NCI-H187 (cell line): Measurements from ENCODE around the gene GAB2.
"Not testable (repeated sequence)": the region's sequence is repeated elsewhere in the genome, so short reads cannot be mapped to it uniquely, and the experiment has no call there.

Experiments
- DNase-seq, 2 experiments: peaks; one replicate each; lab custom pipeline; 2025; lab: John Stamatoyannopoulos, UW

The GAB2 gene

DNA sequence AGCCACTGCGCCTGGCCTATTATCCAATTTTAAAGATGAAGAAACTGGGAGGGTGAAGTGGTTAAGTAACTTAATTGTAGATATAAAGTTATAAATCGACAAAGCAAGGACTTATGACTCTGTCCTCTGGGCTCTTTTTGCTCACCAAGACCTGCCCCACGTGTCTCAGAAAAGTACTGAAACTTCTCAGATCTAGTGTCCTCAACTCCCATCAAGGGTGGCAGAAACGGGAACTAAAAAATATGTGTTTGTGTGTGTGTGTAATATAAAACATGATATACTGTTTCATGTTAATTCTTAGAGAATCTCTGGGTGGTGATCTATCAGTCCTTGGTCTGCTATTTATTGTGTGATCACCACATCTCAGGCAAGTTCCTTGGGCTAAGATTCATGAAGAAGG lies 104.9 kb downstream of the GAB2 start:
- no peak for DNase-seq

DNA sequence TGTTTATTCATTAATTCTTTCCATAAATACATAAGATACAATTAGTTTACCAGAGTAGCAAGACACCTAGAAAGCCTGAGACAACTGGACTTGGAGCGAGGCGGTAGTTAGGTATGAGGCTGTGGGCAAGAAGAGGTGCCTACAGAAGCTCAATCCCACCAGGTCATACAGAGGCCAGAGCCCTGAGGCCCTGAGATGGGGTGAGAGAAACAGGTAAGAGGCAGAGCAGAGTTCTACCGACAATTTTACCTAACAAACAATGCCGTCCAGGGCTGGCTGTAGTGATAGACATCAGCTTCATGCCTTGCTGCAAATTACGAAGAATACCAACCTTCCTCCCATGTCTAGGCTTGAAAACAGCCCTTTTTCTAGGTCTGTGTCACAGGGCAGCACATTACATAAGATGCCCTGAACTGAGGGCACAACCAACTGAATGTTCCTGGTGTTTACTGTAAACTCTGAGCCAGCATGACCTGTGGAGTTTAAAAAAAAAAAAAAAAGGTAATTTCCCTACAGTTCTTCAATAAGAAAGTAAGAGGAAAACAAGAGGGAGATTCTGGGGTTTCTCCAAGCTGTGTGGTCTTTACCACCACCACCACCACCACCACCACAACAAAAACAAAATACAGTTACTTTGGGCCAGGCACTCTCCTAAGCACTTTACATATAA lies 105.8 kb downstream of the GAB2 start:
- DNase-seq: no peak

DNA sequence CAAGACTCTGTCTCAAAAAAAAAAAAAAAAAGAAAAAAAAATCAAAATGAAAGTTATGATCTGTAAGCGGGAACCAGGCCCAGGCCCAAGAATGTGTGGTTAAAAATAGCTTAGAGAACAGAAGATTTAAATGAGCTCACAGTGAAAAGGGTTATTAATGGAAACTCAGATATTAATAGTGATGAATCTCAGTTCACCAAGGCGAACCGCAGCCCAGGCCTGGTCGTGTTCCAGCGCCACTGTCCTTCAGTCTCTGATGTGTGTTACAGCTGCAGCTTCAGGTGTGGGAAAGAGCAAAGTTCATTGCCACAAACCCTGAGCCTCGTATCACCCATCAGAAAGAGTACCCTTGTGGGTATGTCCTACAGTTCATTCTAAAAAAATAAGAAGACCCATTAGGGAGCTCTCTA lies 107.1 kb downstream of the GAB2 start:
- no peak for DNase-seq

DNA sequence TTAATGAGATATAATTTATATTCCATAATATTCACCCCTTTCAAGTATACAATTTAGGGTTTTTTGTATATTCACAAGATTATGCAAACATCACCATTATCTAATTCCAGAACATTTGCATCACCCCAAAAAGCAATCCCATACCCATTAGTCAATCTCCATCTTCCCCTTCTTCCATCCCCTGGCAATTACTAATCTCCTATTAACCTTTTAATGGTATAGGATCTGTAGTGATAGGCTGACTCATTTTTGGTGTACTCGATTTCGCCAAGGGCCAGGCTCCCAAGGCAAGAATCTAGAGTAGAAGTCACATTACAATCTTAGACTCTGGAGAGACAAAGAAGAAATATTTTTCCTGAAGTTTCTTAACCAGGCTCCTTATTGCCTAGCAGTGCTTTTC lies 113.4 kb downstream of the GAB2 start:
- DNase-seq: no peak

DNA sequence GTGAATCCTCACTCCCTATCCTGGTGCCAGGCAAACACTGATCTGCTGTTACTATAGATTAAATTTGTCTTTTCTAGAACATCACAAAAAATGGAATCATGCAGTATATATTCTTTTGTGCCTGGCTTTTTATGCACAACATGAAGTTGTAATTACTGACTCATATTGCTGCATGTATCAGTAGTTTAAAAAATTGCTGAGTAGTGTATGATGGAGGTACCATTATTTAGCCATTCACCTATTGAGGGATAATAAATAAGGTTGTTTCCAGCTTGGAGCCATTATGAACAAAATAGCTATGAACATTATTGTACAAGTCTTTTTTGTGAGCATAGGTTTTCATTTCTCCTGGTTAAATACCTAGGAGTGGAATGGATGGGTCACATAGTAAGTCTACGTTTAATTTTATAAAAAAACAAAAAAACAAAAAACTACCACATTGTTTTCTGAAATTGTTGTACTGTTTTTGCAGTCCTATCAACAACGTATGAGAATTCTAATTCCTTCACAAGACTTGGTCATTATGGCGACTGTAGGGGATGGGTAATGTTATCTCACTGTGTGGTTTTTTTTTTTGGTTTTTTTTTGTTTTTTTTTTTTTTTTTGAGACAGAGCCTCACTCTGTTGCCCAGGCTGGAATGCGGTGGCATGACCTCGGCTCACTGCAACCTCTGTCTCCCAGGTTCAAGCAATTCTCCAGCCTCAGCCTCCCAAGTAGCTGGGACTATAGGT lies 117.3 kb downstream of the GAB2 start:
- DNase-seq: no peak

DNA sequence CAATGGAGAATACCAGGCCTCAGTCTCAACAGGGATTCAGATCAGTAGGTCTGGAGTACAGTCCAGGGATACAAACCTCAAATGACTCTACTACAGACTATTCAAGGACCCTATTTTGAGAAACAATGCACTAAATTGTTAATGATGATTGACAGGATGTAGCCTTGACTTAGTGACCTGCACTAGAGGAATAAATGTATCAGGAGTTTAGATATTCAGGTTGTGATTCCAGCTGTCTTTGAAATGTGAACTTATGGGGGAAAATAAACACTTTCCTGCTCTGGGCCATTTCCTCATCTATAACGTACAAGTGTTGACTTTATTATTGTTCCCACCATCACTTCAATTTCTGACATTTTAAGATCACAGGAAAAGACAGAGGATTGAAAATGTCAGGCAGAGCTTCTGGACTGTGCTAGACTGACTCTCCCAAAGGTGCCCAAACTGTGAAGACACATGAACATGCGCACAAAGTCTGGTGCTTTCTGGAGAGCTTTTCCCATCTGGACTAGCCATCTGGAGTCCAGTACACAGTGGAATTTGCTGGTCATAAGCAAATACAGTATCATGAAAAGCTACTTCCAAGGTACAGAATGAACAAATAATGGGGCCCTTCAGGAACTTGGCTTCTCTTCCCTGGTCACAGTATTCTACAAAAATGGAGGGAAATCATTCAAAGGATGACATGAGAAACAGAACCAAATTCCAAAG lies 118.5 kb downstream of the GAB2 start:
- DNase-seq: no peak

DNA sequence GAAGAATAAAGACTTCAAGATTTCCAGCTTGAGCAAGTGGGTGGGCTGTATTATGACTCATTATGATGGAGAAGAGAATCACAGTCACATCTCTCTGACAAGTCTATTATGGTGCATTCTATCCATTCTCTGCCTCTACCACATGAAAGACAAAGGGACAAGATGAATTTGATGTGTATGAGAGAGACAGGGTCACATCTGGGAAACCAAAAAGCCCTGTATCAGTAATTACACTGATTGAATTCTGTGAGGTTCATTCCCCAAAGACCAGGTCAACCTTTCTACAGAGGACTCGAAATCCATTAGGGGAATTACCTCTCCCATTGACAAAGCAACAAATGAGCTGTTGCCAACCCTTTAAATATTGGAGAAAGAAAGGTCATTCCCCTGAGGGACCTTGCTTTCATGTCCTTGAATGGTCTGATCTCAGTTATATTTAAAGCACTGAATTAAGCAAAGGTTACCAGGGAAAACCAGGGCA lies 119.3 kb downstream of the GAB2 start:
- no peak for DNase-seq

DNA sequence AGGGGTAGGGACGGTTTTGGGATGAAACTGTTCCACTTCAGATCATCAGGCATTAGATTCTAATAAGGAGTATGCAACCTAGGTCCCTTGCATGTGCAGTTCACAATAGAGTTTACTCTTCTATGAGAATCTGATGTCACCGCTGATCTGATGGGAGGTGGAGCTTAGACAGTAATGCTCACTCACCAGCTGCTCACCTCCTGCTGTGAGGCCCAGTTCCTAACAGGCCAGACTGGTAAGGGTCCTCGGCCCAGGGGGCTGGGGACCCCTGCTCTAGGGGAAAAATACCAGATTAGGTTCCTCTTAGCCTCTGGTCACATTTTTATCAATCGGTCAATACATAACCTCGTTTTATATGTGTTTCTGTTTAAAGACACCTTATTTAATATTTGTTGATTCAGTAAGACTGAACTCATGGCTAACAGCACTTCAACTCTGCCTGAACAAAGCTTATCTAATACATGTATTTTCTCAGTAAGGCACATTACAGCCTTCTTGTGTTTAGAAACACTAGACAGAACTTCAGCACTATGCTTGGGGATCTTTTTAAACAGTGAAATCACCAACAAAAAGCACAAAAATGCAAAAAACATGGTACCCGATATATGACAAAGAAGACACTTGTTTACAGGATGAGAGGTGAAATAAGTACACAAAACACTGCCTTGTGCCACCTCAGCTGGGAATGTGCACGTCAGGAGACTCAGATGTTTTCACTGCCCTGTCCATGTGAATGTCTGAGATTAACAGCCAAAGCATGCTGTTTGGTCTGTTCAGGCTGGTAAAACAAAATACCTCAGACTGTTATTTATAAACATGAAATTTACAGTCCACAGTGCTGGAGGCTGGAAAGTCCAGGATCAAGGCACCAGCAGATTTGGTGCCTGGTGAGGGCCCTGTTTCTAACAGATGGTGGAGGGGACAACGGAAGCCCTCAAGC lies 121.4 kb downstream of the GAB2 start:
- DNase-seq: no peak

DNA sequence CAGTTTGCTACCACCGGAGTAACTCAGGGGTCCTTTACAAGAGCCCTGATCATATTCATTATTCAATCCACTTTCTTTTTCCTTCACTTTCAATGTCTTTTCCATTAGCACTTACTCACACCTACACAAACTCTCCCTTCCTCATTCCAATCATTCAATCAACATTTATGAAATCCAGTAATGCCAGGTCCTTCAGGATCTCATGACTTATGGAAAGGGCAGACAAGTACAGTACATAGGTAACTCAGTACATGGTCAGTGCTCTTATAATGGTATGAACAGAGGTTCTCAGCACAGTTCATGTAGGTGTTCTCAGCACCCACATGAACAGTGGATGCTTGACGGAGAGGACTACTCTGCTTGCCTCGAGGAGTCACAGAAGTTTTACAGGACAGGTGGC lies 122.3 kb downstream of the GAB2 start:
- no peak for DNase-seq

DNA sequence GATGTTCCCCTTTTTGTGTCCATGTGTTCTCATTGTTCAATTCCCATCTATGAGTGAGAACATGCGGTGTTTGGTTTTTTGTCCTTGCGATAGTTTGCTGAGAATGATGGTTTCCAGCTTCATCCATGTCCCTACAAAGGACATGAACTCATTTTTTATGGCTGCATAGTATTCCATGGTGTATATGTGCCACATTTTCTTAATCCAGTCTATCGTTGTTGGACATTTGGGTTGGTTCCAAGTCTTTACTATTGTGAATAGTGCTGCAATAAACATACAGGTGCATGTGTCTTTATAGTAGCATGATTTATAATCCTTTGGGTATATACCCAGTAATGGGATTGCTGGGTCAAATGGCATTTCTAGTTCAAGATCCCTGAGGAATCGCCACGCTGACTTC lies 123.5 kb downstream of the GAB2 start:
- not testable (repeated sequence) for DNase-seq

DNA sequence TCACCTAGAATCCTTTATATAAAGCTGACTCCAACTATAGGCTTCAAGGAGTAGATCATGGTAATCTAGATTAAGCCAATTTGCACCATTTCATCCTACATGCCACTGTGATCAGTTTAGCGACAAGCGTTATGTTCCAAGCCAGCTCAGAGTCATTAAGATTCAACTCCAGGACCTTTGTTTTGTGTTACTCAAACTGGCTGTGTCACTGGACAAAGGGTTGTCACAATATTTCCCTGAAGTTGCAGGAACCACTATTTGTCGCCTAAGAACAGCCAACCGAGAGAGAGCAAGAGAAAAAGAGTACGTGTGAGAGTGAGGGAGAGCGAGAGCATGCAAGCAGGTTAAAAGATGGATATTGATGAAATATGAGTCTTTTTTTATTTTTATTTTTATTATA lies 124.1 kb downstream of the GAB2 start:
- DNase-seq: no peak

DNA sequence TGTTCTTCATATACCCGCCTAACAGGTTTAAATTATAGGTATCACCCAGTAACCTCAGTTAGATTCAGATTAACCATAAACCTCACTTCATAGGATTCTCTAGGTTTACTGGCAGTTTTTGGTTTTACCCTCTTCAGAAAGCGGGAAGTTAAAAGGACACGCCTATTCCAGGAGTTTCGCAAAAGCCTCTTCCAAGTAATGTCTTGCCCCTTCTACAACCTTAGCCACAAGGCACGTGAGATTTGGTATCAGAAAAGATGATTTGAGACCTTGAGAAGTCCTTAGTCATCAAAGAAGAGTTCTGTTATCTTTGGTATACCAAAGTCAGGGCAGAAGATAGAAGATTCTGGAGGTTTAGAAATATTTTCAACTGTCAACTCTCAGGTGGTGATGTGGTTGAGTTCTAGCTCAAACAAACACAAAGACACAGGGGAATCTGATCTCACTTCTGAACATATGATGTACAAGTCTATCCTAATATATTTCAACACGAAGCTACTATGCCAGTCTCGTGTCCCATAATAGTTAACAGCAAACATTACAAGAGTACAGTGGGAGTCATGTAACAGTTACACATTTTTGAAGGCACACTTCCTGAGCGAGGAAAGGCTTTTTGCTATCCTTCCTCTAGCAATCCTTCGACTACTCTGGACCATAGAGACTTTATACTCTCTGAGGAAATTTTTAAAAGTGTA lies 125.4 kb downstream of the GAB2 start:
- no peak for DNase-seq

DNA sequence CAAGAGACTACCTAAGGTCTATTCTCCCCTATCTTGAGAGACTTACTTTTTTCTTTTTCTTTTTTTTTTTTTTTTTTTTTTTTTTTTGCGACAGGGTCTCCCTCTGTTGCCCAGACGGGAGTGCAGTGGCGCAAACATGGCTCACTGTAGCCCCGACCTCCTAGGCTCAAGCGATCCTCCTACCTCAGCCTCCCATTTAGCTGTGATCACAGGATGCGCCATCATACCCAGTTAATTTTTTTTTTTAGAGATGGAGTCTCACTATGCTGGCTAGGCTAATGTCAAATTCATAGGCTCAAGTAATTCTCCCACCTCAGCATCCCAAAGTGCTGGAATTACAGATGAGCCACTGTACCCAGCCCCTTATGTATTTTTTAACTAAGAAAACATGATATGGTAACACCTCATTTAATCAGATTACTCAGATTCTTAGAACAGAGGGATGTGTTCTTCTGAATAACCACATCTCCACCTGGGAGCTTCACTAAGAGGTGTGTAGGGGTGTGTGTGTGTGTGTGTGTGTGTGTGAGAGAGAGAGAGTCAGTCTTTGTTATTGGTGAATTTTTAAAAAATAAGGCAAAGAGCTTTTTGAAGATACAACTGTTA lies 126.0 kb downstream of the GAB2 start:
- DNase-seq: no peak

DNA sequence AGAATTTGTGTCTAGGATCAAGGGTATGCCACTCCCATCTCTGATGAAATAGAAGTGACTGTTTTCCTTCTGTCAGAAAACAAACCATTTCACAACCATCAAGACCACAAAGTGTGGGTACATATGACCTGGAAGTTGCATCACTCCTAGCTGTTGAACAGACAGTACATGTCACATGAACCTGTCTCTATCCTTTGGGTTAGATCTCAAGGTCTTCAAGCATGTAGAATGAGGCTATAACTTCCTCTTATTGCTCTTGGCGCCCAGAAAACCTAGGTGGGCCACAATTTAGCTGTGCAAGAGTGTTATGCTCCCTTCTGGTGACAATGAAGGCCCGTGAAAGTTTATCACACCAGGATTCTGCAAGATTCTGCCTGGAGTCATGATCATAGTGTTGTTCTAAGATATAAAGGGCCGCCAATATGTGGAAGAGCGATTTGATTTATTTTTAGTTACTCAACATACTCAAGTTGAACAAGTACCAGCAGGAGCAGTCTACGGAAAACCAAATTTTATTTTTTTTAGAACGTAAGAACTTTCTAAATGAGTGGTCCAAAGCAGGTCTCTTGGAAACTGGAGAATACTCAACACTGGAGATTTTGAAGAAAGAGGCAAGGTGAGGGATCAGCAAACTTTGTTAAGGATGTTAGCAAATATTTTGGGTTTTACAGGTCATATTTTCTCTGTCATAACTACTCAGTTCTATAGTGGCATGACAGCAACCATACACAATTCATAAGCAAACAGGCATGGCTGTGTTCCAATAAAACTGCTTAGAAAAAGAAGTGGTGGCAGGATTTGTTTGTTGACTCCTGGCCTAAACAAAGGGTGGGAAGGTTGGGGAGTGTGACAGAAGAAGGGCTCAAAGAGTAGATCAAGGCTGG lies 127.1 kb downstream of the GAB2 start:
- no peak for DNase-seq

DNA sequence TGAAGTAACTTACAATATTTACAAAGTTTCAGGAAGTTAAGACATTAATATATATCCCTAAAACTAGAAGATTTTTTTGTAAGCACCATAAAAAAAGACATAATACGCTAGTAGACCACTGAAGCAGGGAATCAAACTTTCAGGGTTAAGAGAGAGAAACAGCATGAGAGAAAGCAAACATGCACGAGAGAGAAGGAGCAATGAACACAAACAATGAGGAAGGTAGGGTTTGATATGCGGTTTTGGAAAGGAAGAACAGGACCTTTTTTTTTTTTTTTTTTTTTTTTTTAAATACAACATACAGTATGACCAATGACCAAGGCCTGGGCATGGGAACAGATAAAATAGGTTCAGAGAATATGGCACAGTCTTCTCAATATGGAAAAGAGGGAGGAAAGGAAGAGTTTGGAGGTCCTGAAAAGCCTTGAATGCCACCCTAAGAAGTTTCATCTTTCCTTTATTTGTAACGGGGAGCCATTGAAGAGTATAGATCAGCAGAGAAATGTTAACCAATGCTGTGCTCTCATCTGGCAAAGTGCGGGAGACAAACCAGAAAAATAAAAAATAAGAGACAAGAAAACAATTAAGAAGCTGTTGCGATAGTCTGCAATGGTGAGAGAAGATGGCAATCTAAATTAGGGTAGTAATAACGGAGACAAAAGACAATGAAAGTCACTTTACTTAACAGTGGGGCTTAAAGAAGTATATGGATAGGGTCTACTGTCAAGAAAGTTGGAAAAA lies 127.9 kb downstream of the GAB2 start:
- DNase-seq: no peak

DNA sequence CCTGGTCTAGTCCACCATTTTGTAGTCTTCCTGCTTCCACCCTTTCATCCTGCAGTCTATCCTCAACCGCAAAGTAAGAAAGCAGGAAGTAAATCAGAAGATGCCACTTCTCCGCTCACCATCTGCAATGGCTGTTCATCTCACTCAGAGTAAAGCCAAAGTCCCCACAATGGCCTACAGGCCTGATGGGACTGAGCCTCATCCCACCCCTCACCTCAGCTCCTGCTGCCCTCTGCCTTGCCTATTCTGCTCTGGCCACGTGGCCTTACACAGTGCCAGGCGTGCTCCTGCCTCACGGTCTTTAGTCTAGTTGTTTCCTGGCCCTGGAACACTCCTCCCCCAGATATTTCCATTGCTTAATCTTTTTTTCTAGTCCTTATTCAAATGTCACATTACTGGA lies 133.4 kb downstream of the GAB2 start:
- no peak for DNase-seq

DNA sequence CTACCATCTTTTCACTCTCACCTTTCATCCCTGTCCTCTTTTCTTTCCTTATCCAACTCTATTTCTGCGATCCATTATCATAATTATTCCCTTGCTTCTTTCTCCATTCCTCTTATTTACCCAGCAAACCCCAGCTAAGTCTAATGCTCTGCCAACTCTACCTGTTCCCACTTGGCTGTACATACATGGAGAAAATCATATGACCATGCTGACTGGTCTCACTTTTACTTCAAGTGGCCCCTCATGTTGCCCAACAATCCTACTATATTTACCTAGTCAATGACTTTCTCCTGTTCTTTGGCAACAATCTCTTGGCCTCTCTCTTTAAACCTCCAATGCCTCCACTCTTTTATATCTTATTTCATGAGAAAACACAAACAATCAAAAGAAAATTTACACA lies 134.8 kb downstream of the GAB2 start:
- DNase-seq: no peak

DNA sequence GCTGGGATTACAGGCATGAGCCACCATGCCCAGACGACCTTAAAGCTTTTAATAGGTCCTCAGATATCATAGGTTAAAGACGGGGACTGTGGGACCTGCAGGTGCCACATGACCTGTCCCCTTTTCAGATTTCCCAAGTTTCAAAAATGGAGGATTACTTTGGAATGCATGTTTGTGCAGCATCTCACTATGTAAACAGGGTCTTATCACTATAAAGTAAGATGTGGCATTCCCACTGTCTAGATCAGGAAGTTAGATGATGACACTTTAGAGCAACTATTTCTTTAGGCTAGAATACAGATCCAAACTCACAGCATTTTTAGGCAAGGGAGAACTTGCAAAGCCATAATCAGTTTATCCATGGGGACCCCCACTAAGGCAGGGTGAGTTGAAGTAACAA lies 136.1 kb downstream of the GAB2 start:
- no peak for DNase-seq

DNA sequence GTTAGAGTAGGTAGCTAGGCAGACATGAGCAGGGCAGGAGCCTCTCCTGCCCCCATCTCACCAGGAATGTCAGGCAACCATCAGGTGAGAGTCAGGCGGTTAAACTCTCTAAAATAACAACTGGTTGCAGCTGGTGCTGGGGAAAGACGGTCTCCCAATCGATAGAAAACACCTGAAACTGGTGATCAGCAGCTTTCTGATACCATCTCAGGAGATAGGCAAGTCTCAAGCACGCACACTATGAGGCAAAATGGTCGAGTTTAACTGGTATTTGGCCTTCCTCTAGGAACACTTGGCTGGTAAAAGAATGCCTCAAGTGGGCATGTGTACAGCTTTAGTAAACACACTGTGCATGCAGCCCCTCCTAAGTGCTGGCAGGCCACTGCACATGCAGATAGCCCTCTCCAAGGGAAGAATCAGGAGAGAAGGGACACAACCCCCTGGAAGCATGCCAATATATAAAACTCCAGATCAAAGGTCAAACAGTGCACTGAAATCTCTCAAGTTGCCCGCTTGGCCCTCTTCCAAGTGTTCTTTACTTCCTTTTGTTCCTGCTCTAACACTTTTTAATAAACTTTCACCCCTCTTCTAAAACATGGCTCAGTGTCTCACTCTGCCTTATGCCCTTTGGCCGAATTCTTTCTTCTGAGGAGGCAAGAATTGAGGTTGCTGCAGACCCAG lies 140.2 kb downstream of the GAB2 start:
- no peak for DNase-seq
